ENCODE data around the gene FAAH.
"Not testable (repeated sequence)": the region's sequence is repeated elsewhere in the genome, so short reads cannot be mapped to it uniquely, and the experiment has no call there.

The FAAH gene

DNA sequence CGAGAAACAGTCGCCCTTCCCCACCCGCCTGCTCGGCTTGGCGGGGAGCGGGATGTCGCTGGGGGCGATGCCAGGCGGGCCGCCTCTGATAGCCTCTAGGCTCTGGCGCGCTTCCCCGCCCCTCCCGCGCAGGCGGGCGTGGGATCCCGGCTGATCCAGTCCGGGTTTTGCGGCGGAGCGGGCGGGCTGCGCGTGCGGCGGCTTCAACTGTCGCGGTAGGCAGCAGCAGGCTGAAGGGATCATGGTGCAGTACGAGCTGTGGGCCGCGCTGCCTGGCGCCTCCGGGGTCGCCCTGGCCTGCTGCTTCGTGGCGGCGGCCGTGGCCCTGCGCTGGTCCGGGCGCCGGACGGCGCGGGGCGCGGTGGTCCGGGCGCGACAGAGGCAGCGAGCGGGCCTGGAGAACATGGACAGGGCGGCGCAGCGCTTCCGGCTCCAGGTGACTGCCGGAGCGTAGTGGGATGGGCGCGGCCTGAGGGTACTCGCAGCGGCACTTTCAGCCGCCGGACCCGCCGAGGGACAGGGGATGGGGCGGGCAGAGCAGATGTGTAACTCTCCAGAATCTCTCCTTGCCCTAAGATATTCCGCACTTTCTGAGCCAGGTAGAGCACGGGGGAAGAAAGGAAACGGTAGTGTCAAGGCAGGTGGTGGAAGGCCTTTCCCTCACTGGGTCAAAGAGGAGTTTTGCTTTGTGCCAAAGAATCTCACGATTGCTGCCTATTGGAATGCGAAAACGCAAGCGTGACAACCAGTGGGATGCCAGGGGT, at the start of gene FAAH:
TSS of gene FAAH (plus strand) at position 210 of the 764 bp plus-strand sequence. CDS start at position 242, 32 bp downstream.
- TF ChIP-seq, protein P1, sequence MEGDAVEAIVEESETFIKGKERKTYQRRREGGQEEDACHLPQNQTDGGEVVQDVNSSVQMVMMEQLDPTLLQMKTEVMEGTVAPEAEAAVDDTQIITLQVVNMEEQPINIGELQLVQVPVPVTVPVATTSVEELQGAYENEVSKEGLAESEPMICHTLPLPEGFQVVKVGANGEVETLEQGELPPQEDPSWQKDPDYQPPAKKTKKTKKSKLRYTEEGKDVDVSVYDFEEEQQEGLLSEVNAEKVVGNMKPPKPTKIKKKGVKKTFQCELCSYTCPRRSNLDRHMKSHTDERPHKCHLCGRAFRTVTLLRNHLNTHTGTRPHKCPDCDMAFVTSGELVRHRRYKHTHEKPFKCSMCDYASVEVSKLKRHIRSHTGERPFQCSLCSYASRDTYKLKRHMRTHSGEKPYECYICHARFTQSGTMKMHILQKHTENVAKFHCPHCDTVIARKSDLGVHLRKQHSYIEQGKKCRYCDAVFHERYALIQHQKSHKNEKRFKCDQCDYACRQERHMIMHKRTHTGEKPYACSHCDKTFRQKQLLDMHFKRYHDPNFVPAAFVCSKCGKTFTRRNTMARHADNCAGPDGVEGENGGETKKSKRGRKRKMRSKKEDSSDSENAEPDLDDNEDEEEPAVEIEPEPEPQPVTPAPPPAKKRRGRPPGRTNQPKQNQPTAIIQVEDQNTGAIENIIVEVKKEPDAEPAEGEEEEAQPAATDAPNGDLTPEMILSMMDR (IDR thresholded peaks at IDR 0.05): no peak
- Histone ChIP-seq H3K27ac (no peak within 1 kb of the TSS), H3K4me3 (peak within 1 kb of the TSS; percentile 69)
- no peak for DNase-seq (ENCODE audit: low spot score)

DNA sequence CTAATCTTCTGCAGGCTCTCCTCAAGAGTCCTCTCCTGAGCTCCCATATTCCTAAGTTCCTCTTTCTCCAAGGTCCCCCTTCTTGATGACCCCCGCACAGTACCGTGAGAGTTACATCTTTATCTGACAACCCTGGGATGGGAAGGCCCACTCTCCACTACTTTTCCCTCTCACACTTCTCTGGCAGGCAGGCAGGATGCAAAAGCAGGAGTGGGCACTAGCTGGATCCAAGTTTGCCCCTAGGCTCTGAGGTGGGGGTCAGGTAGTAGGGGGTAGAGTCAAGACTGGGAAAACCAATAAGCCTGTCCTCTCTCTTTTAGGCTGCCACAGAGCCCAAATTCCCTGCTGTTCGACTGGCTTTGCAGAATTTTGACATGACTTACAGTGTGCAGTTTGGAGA, 49.6 kb upstream of the FAAH start:
- Histone ChIP-seq H3K27ac (no peak overlapping the region), H3K4me3 (no peak overlapping the region)
- TF ChIP-seq, protein P1 (IDR thresholded peaks at IDR 0.05): no peak
- no peak for DNase-seq (ENCODE audit: low spot score)

DNA sequence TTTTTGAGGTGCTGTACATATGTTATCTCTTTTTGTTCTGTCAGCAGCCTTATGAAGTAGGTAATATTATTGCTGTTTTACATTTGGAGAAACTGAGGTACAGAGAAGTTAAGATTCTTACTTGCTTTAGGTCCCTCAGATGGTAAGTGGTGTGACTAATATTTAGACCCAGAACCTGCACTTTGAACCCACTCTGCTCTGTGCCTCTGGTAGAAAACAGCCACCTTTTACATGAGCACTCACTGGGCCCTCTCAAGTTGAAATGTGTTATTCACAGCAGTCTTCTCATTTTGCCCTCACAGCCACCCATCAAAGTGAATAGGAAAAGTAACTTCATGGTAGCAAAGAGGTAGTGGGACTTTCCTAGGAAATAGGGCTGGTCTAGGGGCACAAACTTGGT, 48.8 kb upstream of the FAAH start:
- TF ChIP-seq, protein P1 (IDR thresholded peaks at IDR 0.05): no peak
- Histone ChIP-seq H3K4me3 (no peak overlapping the region), H3K27ac (no peak overlapping the region)
- DNase-seq (ENCODE audit: low spot score): no peak

DNA sequence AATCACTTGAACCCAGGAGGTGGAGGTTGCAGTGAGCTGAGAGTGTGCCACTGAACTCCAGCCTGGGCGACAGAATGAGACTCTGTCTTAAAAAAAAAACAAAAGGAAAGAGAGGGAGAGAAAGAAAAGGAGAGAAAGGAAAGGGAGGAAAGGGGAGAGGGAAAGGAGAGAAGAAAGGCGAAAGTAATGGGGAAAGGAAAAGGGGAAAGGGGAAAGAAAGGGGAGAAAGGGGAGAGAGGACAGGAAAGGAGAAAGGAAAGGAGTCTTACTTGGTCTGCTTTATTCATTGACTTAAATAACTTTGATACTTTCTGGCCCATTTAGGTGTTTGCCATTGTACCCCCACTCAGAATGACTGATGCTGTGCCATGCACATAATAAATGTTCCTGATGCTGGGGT, 41.8 kb upstream of the FAAH start:
- DNase-seq (ENCODE audit: low spot score): no peak
- Histone ChIP-seq H3K27ac (no peak overlapping the region), H3K4me3 (no peak overlapping the region)
- TF ChIP-seq, protein P1 (IDR thresholded peaks at IDR 0.05): no peak

DNA sequence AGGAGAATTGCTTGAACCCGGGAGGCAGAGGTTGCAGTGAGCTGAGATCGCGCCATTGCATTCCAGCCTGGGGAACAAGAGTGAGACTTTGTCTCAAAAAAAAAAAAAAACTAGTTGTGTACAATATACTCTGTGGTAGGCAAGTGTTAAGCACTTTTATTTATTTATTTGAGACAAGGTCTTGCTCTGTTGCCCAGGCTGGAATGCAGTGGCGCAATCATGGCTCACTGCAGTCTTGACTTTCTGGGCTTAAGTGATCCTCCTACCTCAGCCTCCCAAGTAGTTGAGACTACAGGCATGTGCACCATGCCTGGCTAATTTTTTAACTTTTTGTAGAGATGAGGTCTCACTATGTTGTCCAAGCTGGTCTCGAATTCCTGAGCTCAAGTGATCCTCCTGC, 38.2 kb upstream of the FAAH start:
- DNase-seq (ENCODE audit: low spot score); H3K27ac ChIP-seq; H3K4me3 ChIP-seq: not testable (repeated sequence)

DNA sequence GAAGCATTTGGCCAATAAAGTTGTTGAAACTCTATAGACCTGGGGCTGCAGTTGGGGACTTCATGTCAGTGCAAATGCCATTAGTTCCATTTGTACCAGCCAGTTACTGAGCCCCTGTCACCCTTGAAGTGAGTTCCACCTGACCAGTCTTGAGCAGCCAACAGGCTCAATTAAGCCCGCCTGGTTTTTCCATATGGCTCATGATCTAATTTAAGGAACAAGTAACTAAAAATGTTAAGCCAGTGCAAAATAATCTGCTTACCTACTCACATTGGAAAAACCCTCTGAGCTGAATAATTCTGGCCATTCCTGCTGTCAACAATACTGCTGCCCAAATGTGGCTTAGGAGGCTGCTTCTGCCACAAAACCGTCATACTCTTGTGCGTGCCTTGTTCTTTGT, 32.0 kb upstream of the FAAH start:
- Histone ChIP-seq H3K27ac (no peak overlapping the region), H3K4me3 (no peak overlapping the region)
- DNase-seq (ENCODE audit: low spot score): no peak
- TF ChIP-seq, protein P1 (IDR thresholded peaks at IDR 0.05): no peak

DNA sequence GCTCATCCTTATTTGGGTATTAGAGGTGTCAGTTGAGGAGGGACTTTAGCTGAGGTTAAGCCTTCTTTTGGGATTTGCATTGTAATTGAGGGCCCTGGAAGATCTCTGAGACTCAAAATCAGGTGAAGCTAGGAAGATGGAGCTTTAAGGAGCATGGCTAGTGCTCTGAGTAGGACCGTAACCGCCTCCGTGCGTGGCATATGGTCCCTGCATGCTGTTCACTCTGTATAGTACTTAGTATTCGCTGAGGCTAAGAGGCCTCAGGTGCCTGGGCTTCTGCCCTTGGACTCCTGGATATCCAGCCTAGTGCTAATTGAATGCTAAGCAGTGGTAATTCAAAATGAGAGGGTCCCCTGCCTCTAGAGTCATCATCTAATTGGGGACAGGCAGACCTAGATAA, 31.0 kb upstream of the FAAH start:
- H3K27ac ChIP-seq: no peak overlapping the region
- no peak overlapping the region for H3K4me3 ChIP-seq
- no peak for DNase-seq (ENCODE audit: low spot score)
- TF ChIP-seq, protein P1 (IDR thresholded peaks at IDR 0.05): no peak

All from coronary artery (tissue), 2 donors.